NT2/D1 (cell line): ENCODE measurements around the gene HIP1R.

Source experiments
- DNase-seq: peaks from one replicate; pipeline ENCODE4 v3.0.0-alpha.2; 2011; ENCODE audit warnings: low read depth, low spot score
- H3K27me3 ChIP-seq: 2 replicates; pipeline ENCODE4 v1.6.0; 2011; ENCODE audit warnings: mild to moderate bottlenecking; ENCODE audit not compliant: insufficient read length, insufficient read depth
- H3K36me3 ChIP-seq: 2 replicates; pipeline ENCODE4 v1.6.1; 2011; ENCODE audit warnings: mild to moderate bottlenecking, low read length, mixed read lengths; ENCODE audit not compliant: insufficient read depth, insufficient read length
- H3K4me1 ChIP-seq: 2 replicates; pipeline ENCODE4 v1.5.1; 2011; ENCODE audit not compliant: insufficient read depth, insufficient read length
- H3K4me3 ChIP-seq: 2 replicates; pipeline ENCODE4 v1.5.1; 2011; ENCODE audit warnings: low read depth; ENCODE audit not compliant: insufficient read length
- H3K9ac ChIP-seq: 2 replicates; pipeline ENCODE4 v1.6.0; 2011; ENCODE audit warnings: low read depth; ENCODE audit not compliant: insufficient read length
- H3K9me3 ChIP-seq: 2 replicates; pipeline ENCODE4 v1.5.1; 2011; ENCODE audit warnings: mild to moderate bottlenecking, low read length; ENCODE audit not compliant: insufficient read depth
- SUZ12 ChIP-seq: IDR thresholded peaks from 2 replicates; pipeline ENCODE4 v1.6.1; 2011; ENCODE audit not compliant: insufficient read length, insufficient read depth; ENCODE audit errors: extremely low read depth
- YY1 ChIP-seq: IDR thresholded peaks from 2 replicates; pipeline ENCODE4 v1.6.1; 2011; ENCODE audit not compliant: insufficient read length, insufficient read depth
- ZNF274 ChIP-seq: IDR thresholded peaks from 2 replicates; pipeline ENCODE4 v1.6.1; 2011; ENCODE audit warnings: mild to moderate bottlenecking, low read depth, low read length

The HIP1R gene

DNA sequence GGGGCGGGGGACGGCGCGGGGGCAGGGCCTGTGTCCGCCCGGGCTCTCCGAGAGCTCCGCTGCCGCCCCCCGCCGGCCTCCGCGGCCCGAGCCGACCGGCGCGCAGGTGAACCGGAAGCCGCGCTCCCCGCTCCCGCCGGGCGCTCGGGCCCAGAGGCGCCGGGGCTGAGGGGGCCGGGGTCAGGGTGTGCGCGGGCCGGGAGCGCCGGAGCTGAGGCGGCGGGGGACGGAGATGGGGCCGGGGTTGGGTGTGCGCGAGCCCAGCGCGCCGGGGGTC is 431 bp downstream of the HIP1R start:
- Histone ChIP-seq H3K9ac (peak overlapping the region; percentile 79), H3K9me3 (no peaks in the 10 kb centered on the region), H3K36me3 (peaks cover 5% of the 10 kb centered on the region), H3K4me3 (peak overlapping the region; percentile 60), H3K27me3 (peaks cover 12% of the 10 kb centered on the region), H3K4me1 (peaks cover 10% of the 10 kb centered on the region)
- TF ChIP-seq YY1 (no peak), SUZ12 (no peak), ZNF274 (no peak)
- DNase-seq: no peak

GRCh38 chr12:122836027-122836921 is 1.0 kb downstream of the HIP1R start:
- Histone ChIP-seq H3K27me3 (peaks cover 12% of the 10 kb centered on the region), H3K4me3 (peak overlapping the region; percentile 60), H3K4me1 (peaks cover 16% of the 10 kb centered on the region), H3K36me3 (peaks cover 5% of the 10 kb centered on the region), H3K9ac (peak overlapping the region; percentile 79), H3K9me3 (no peaks in the 10 kb centered on the region)
- no peak for TF ChIP-seq ZNF274
- no peak for TF ChIP-seq YY1
- TF ChIP-seq SUZ12: no peak
- no peak for DNase-seq

- peaks cover 5% of the 10 kb centered on the region for H3K36me3 ChIP-seq
- TF ChIP-seq YY1 (no peak), ZNF274 (no peak), SUZ12 (no peak)
- H3K4me3 ChIP-seq: no peak overlapping the region
- H3K9ac ChIP-seq: no peak overlapping the region
- H3K27me3 ChIP-seq: peaks cover 12% of the 10 kb centered on the region
- no peaks in the 10 kb centered on the region for H3K9me3 ChIP-seq
- DNase-seq: no peak
- peaks cover 26% of the 10 kb centered on the region for H3K4me1 ChIP-seq
These were observed 2.3 kb downstream of the HIP1R start for GRCh38 chr12:122837306-122838265.

- Histone ChIP-seq H3K36me3 (peaks cover 5% of the 10 kb centered on the region), H3K4me3 (no peak overlapping the region), H3K9me3 (no peaks in the 10 kb centered on the region), H3K4me1 (peaks cover 27% of the 10 kb centered on the region), H3K27me3 (peaks cover 12% of the 10 kb centered on the region), H3K9ac (no peak overlapping the region)
- no peak for DNase-seq
- TF ChIP-seq SUZ12 (no peak), ZNF274 (no peak), YY1 (no peak)
These were observed 3.6 kb downstream of the HIP1R start for GRCh38 chr12:122838841-122839240.

DNA sequence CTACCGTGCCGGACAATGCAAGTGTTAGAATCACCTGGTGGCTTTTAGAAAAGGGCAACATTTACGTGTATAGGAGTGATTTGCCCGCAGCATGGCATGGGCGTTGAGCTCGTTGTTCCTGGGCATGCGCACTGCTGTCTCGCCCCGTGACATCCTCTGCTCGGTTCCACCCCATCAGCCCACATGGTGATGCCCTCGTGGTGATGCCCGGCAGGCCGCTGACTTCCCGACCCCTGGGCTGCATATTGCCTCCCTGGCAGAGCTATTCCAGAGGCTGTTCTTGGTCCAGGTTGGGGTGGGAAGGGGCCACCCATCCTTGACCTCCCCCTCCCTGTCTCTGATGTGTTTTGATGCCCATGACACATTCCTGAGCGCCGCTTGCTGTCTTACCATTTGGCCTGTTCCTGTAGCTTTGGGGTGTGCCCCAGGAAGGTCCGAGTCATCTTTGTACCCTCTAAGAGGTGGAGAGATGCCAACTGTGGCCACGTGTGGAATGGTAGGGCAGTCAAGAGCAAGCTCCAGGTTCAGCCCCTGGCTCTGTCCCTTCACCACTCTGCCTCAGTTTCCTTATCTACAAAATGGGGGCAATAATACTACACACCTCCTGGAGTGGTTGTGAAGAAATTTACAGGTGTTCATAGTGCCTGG is 4.8 kb downstream of the HIP1R start:
- TF ChIP-seq SUZ12 (no peak), YY1 (no peak), ZNF274 (no peak)
- Histone ChIP-seq H3K27me3 (peaks cover 12% of the 10 kb centered on the region), H3K9ac (no peak overlapping the region), H3K9me3 (no peaks in the 10 kb centered on the region), H3K36me3 (peaks cover 5% of the 10 kb centered on the region), H3K4me3 (no peak overlapping the region), H3K4me1 (peaks cover 36% of the 10 kb centered on the region)
- no peak for DNase-seq

GRCh38 chr12:122840580-122841513 is 5.6 kb downstream of the HIP1R start:
- TF ChIP-seq ZNF274: no peak
- no peak for TF ChIP-seq YY1
- no peak for TF ChIP-seq SUZ12
- Histone ChIP-seq H3K9ac (peak overlapping the region; percentile 52), H3K9me3 (no peaks in the 10 kb centered on the region), H3K4me1 (peaks cover 41% of the 10 kb centered on the region), H3K4me3 (no peak overlapping the region), H3K36me3 (peaks cover 9% of the 10 kb centered on the region), H3K27me3 (peaks cover 12% of the 10 kb centered on the region)
- DNase-seq: no peak
